GM12878 (cell line): ENCODE results near the gene RAD51AP1. TPM values are rescaled to one million over a fixed set of nuclear protein-coding genes. Genes with fewer than 3 reads are reported as not detected.

Experiments used
- ATAC-seq: fragments of 200-7000 bp; cut with Tn5 transposase; 3 replicates; pipeline ENCODE4 v1.9.1; 2020; ENCODE audit warnings: mild to moderate bottlenecking, moderate library complexity
- BruUV-seq: library from RNA; stranded (reverse); fragments of 400-500 nt; replicated peaks from 2 replicates; lab custom pipeline; 2021; lab: Mats Ljungman, UMichigan
- CTCF ChIA-PET: fragments of 300-600 bp; sonication (Branson Sonifier 250); formaldehyde crosslinking; extraction: SDS; loops from one replicate; lab custom pipeline; 2021; ENCODE audit warnings: inconsistent platforms; lab: Yijun Ruan, JAX
- POLR2A ChIA-PET: fragments of 350-600 bp; formaldehyde crosslinking; extraction: SDS; loops from one replicate; lab custom pipeline; 2021; ENCODE audit warnings: inconsistent platforms; lab: Charles Lee
- RAD21 ChIA-PET: fragments of 300-600 bp; sonication (Branson Sonifier 250); formaldehyde crosslinking; loops from one replicate; lab custom pipeline; 2023; ENCODE audit warnings: antibody characterized with exemption; ENCODE audit not compliant: unreplicated experiment; lab: Charles Lee
- SMC1A ChIA-PET: fragments of 300-600 bp; sonication (Branson Sonifier 250); formaldehyde crosslinking; loops from one replicate; lab custom pipeline; 2023; ENCODE audit not compliant: unreplicated experiment, uncharacterized antibody; lab: Charles Lee
- DNase-seq: peaks from one replicate; pipeline ENCODE4 v3.0.0-alpha.2; 2011; ENCODE audit warnings: low read depth, low spot score
- FAIRE-seq: peaks from 3 replicates; lab custom pipeline; 2011; peaks lifted over from hg19 to GRCh38; lab: Jason Lieb, UNC
- H2AFZ ChIP-seq: 2 replicates; pipeline ENCODE4 v1.6.0; 2011; ENCODE audit warnings: low read depth, low read length, control low read depth; ENCODE audit not compliant: control insufficient read depth
- H3K27ac ChIP-seq: 2 replicates; pipeline ENCODE4 v1.5.1; 2011; ENCODE audit warnings: control low read depth; ENCODE audit not compliant: control insufficient read depth, insufficient read depth
- H3K27me3 ChIP-seq, 2 experiments: replicated peaks in 1 of 2; 2 replicates each; pipeline versions ENCODE4 v1.6.0 to v1.6.1; 2011; ENCODE audit warnings: low read length in 1 of 2; ENCODE audit not compliant: control insufficient read depth in 2 of 2, insufficient read depth in 2 of 2
- H3K36me3 ChIP-seq, 2 experiments: 2 replicates each; pipeline ENCODE4 v1.5.1; 2011; ENCODE audit warnings: low read length in 1 of 2; ENCODE audit not compliant: control insufficient read depth in 2 of 2, insufficient read depth in 2 of 2
- H3K4me1 ChIP-seq: 2 replicates; pipeline ENCODE4 v1.6.1; 2011; ENCODE audit warnings: mild to moderate bottlenecking, low read length, moderate library complexity, mixed read lengths; ENCODE audit not compliant: control insufficient read depth, insufficient read depth
- H3K4me2 ChIP-seq: 2 replicates; pipeline ENCODE4 v1.6.0; 2011; ENCODE audit warnings: control low read depth; ENCODE audit not compliant: control insufficient read depth, insufficient read depth
- H3K4me3 ChIP-seq: fragments of 200-600 bp; sonication (generic); 2 replicates; pipeline ENCODE4 v1.5.1; 2016
- H3K79me2 ChIP-seq: 2 replicates; pipeline ENCODE4 v1.6.0; 2011; ENCODE audit warnings: low read length; ENCODE audit not compliant: control insufficient read depth, insufficient read depth
- H3K9ac ChIP-seq: 2 replicates; pipeline ENCODE4 v1.8.0; 2011; ENCODE audit warnings: low read length, control low read depth, mixed read lengths; ENCODE audit not compliant: control insufficient read depth, insufficient read depth
- H3K9me3 ChIP-seq: replicated peaks from 3 replicates; pipeline ENCODE4 v1.5.1; 2011; ENCODE audit warnings: mild to moderate bottlenecking, low read length; ENCODE audit not compliant: control insufficient read depth, insufficient read depth
- H4K20me1 ChIP-seq: 2 replicates; pipeline ENCODE4 v1.6.0; 2011; ENCODE audit not compliant: control insufficient read depth, insufficient read depth
- CTCF ChIP-seq, 3 experiments: IDR thresholded peaks in 2 of 3; conservative IDR thresholded peaks in 1 of 3; 2 replicates each; pipeline ENCODE4 v1.5.1; 2011; ENCODE audit warnings: low read depth in 3 of 3, low read length in 3 of 3, mild to moderate bottlenecking in 3 of 3, control low read depth in 2 of 3, moderate library complexity in 2 of 3, inconsistent platforms in 1 of 3, mixed read lengths in 1 of 3; ENCODE audit not compliant: control insufficient read depth in 2 of 3, insufficient read depth in 1 of 3; ENCODE audit errors: extremely low read depth in 1 of 3
- RAD21 ChIP-seq: IDR thresholded peaks from 2 replicates; pipeline ENCODE4 v1.6.1; 2011; ENCODE audit warnings: mild to moderate bottlenecking, low read depth, low read length, moderate library complexity; ENCODE audit not compliant: insufficient read depth
- SKIL ChIP-seq: fragments of 450-650 bp; IDR thresholded peaks from 2 replicates; pipeline ENCODE4 v1.6.1; 2017; ENCODE audit warnings: mild to moderate bottlenecking, low read depth, inconsistent platforms; ENCODE audit not compliant: poor library complexity, severe bottlenecking
- SMC3 ChIP-seq: IDR thresholded peaks from 2 replicates; pipeline ENCODE4 v1.6.1; 2011; ENCODE audit warnings: low read length, improper control_type of control experiment, borderline replicate concordance
- STAT3 ChIP-seq: IDR thresholded peaks from 2 replicates; pipeline ENCODE4 v1.6.1; 2011; ENCODE audit warnings: low read depth, low read length, improper control_type of control experiment
- YBX1 ChIP-seq: fragments of 450-650 bp; IDR thresholded peaks from 2 replicates; pipeline ENCODE4 v1.6.1; 2016; ENCODE audit warnings: antibody characterized with exemption
- WGBS: methylation state at CpG from one replicate; pipeline ENCODE4 v1.1.6; 2016; ENCODE audit warnings: low lambda C conversion rate; ENCODE audit not compliant: insufficient replicate concordance, insufficient coverage; ENCODE audit errors: missing lambda C conversion rate; 5-methylcytosine and 5-hydroxymethylcytosine counted together
- in situ Hi-C: fragments of 300-500 bp; cut with MboI; formaldehyde crosslinking; loops from 9 replicates; pipeline ENCODE4 v1.14.3; 2018; ENCODE audit warnings: mixed read lengths
- intact Hi-C: fragments of 100-400 bp; cut with micrococcal nuclease; formaldehyde crosslinking; loops from one replicate; pipeline ENCODE4 v1.14.2; 2022; ENCODE audit not compliant: unreplicated experiment
- polyA plus RNA-seq, 11 experiments: library from polyadenylated mRNA; depleted of rRNA in 4 of 11; unstranded in 6 of 11; stranded (reverse) in 5 of 11; fragments of >200 nt; fragmentation: Nextera tagmentation in 4 of 11; fragmentation: Illumina TruSeq in 1 of 11; extraction: Ambion mirVana in 4 of 11; extraction: Trizol in 1 of 11; gene quantifications; 1 replicate in 1 of 11; 2 replicates in 10 of 11; pipeline versions ENCODE4 v1.2.1 to v1.2.3, GENCODE V29; 2011 to 2016; ENCODE audit warnings: inconsistent platforms in 2 of 11, missing spikeins in 2 of 11, low read depth in 1 of 11
- total RNA-seq, 4 experiments: library from RNA; depleted of rRNA in 3 of 4; stranded (reverse); fragments of >200 nt in 3 of 4; fragmentation: Illumina TruSeq in 1 of 4; extraction: Trizol in 1 of 4; gene quantifications; 2 replicates each; pipeline versions ENCODE4 v1.2.1 to v1.2.3, GENCODE V29; 2013 to 2021
- TF ChIP-seq, protein P1 (sequence below): fragments of 450-650 bp; IDR thresholded peaks from 2 replicates; pipeline ENCODE4 v1.6.1; 2014; ENCODE audit warnings: mild to moderate bottlenecking

The RAD51AP1 gene
- total and polyA plus RNA-seq, 10 of the 15 experiments (the other 5 are each of a cell fraction or from before 2014, with no cell fraction given) = 22.3 to 86.0 (median 50.9) TPM

DNA sequence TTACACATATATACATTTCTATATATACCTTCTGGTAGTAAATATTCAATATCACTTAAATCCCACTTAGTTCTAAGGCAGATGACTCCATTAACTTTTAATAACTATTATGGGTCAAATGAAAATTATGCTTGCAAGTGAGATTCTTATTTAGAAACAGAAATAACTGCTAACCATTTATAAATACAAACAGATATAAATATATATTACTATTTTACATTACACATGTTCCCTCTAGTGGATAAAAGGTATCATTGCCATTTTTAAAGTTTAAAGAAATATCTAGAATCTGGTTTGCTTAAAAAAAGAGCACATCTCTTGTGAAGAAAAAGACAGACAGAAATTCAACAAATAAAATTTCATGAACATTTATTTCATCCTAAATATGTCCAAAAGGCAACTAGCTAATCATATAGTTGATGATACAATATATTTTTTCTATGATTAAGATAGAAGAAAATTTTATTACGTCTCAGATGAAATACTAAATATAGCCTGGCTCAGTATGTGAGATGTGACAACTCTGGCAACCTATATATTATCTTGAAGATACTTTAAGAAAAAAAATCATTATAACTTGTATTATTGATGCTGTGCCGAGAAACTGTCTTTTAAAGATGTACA, 11.7 kb upstream of the RAD51AP1 start:
- H3K27ac ChIP-seq = no peak overlapping the region
- POLR2A ChIA-PET = no interaction called here
- no peak overlapping the region for H2AFZ ChIP-seq
- BruUV-seq = no TSS peak
- H3K4me3 ChIP-seq = no peak overlapping the region
- H3K4me2 ChIP-seq = no peak overlapping the region
- ATAC-seq (no peak), FAIRE-seq (peak; percentile 47), DNase-seq (no peak)
- WGBS = 98% methylated on average over 2 of the region's 2 CpGs
- intact Hi-C loops (loop anchor here (2.0 to 10.0 kb wide), 3 partner anchors 104 to 562 kb away; no protein-coding TSS in a partner anchor), in situ Hi-C loops (no loop called here)
- no peaks in the 10 kb centered on the region for H3K79me2 ChIP-seq
- SMC1A ChIA-PET = interaction anchor here (0.7 to 1.6 kb wide), 9 partner anchors 8 to 641 kb away, joined by 3 to 7 read pairs (median 3); a partner anchor contains a TSS
- TF ChIP-seq SMC3 (peak; percentile 48; the same call in 1 of the 2 replicates), YBX1 (no peak), RAD21 (peak; percentile 42), CTCF (IDR thresholded peaks at IDR 0.05 in 2 of 3, conservative IDR thresholded peaks at IDR 0.05 in 1 of 3; ENCODE audit: control insufficient read depth in 2 of 3, extremely low read depth in 1 of 3, insufficient read depth in 1 of 3, low read depth in 3 of 3, low read length in 3 of 3) (peak in 2 of 3 experiments; percentile 14 to 31; a peak in 3 of 6 replicates), SKIL (no peak), STAT3 (no peak)
- TF ChIP-seq, protein P1, sequence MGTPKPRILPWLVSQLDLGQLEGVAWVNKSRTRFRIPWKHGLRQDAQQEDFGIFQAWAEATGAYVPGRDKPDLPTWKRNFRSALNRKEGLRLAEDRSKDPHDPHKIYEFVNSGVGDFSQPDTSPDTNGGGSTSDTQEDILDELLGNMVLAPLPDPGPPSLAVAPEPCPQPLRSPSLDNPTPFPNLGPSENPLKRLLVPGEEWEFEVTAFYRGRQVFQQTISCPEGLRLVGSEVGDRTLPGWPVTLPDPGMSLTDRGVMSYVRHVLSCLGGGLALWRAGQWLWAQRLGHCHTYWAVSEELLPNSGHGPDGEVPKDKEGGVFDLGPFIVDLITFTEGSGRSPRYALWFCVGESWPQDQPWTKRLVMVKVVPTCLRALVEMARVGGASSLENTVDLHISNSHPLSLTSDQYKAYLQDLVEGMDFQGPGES = no peak
- no peaks in the 10 kb centered on the region for H3K27me3 ChIP-seq
- no peaks in the 10 kb centered on the region for H3K4me1 ChIP-seq
- H3K36me3 ChIP-seq = peaks cover under 1 to 8% of the 10 kb centered on the region in 2 experiments; a peak in 2 of 4 replicates
- RAD21 ChIA-PET = interaction anchor here (0.9 to 1.4 kb wide), 4 partner anchors 105 to 644 kb away, joined by 3 to 4 read pairs (median 4); no protein-coding TSS in a partner anchor
- CTCF ChIA-PET = interaction anchor here (0.6 to 4.8 kb wide), 11 partner anchors 9 to 642 kb away, joined by 3 to 36 read pairs (median 5); no protein-coding TSS in a partner anchor
- H3K9ac ChIP-seq = no peak overlapping the region
- H3K9me3 ChIP-seq = no peaks in the 10 kb centered on the region
- no peaks in the 10 kb centered on the region for H4K20me1 ChIP-seq
